IPS DF 4.7 (cell line): Measurements from ENCODE around the gene MAP3K4.

Experiments
- DNase-seq: peaks from one replicate; pipeline ENCODE4 v3.0.0-alpha.2; 2013; ENCODE audit warnings: low spot score; ENCODE audit errors: extremely low read depth

Gene MAP3K4

GRCh38 chr6:160999516-160999915 is 7.9 kb downstream of the MAP3K4 start:
- DNase-seq: no peak

DNA sequence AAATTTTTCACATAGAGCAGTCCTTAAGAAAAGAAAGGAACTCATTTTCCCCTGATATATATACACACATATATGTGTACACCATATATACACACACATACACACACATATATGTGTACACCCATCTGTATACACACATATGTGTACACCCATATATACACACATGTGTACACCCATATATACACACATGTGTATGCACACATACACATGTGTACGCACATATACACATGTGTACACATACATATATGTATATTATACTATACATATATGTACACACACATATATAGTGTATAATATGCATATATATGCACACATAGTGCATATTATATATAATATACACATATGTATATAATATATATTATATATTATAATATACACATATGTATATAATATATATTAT is 9.1 kb downstream of the MAP3K4 start:
- no peak for DNase-seq

GRCh38 chr6:161001421-161001820 is 9.9 kb downstream of the MAP3K4 start:
- no peak for DNase-seq

GRCh38 chr6:161003336-161003735 is 11.8 kb downstream of the MAP3K4 start:
- DNase-seq: no peak

DNA sequence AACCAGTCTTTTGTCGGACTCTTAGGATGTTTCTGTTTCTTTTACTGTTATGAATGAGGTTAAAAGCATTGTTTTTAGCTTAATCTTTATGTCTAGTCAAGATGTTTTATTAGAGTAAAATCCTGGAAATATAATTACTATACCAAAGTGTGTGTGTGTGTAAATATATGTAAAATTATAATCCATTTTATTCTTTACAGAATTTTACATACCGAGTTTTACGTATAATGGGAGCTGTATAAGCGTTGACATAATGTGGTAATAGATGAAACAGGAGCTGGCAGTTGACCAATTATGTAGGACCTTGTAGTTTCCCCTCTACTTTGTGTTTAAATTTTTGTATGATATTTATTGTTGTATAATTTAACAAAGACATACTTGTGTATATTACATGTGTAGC is 16.7 kb downstream of the MAP3K4 start:
- no peak for DNase-seq

DNA sequence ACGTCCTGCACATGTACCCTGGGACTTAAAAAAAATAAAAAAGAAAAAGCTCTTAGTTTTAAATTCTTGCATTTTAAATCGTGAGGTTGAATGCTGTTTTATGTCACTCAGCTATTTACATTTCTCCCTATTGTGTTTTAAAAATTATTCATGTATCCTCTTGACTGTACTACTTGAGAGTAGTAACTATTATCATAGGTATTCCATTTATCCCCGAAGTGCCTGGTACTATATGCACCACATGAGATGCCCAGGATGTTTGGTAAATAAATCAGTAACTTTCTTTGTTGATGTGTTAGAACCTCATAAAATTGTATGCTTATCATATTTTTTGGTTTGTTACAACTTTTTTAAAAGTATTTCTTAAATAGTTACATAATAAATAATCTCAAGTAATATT is 18.4 kb downstream of the MAP3K4 start:
- DNase-seq: no peak

GRCh38 chr6:161010418-161010817 is 18.8 kb downstream of the MAP3K4 start:
- no peak for DNase-seq

GRCh38 chr6:161011492-161012480 is 20.2 kb downstream of the MAP3K4 start:
- DNase-seq: peak; percentile 71

DNA sequence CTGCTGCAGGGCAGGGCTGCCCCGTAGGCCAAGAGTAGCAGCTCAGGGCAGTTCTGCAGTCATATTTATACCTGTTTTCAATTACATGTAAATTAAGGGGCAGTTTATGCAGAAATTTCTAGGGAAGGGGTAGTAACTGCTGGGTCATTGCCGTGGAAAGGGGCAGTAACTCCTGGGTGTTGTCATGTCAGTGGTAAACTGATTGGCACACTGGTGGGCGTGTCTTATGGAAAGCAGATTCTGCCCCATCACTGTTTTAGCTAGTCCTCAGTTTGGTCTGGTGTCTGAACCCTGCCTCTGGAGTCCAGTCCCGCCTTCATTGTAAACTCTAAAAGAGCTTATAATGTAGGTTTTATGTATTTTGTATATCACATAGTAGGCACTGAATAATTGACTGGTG is 22.1 kb downstream of the MAP3K4 start:
- no peak for DNase-seq

- DNase-seq: no peak
Measured at GRCh38 chr6:161017766-161018564, 26.4 kb downstream of the MAP3K4 start.

GRCh38 chr6:161019324-161019839 is 27.8 kb downstream of the MAP3K4 start:
- DNase-seq: no peak

DNA sequence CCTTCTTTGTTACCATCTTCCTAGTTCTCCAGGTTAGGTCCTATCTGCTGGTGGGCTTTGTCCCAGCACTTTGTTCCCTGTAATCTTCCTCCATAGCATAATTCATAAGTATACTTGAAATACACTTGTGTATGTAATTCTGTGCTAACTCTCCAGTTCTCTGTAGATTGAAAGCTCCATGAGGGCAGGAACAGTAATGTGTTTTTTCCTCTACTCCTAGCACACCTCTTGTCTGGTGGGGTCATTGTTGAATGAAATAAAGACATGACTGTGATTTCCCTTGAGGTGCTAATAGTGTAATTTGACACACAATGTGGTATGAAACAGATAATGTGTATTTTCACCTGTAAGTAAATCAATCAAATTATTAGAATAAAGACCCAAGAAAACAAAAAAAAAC is 30.0 kb downstream of the MAP3K4 start:
- DNase-seq: no peak

- DNase-seq: no peak
Measured at GRCh38 chr6:161021998-161022743, 30.6 kb downstream of the MAP3K4 start.

DNA sequence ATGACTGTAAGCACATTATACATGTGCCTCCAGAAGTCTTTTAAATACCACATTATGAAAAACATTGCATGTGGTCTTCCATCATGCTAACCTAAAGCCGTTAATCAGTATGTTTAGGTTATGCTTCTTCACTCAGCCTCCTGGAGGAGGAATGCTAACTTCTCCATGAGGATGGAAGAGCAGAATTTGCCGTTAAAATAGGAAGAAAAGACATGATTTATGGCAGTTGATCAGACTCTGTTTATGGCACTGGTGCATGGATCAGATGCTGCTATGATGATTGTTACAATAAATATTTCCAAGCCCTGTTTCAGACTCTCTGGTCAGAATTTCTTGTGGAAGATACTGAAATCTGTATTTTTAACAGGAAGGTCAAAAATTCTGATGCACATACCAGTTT is 31.7 kb downstream of the MAP3K4 start:
- DNase-seq: no peak

GRCh38 chr6:161024364-161024920 is 32.9 kb downstream of the MAP3K4 start:
- no peak for DNase-seq

DNA sequence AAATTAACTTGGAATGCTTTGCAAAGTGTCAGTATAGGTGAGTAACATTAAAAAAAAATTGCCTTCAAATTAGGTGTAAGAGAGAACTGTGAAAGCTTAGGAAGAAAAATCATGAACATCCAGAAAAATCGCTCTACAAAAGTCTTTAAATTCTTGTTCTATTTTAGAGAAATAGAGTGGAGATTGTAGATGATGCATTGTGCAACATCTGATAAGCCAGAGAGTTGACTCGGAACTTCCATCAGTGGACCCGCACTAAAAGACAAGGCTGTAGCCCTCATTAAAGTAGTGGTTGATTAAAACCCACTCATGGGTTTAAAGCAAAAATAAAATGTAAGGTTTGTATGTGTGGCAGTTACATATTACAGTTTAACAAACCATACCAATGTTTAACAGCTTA is 35.8 kb downstream of the MAP3K4 start:
- DNase-seq: no peak

DNA sequence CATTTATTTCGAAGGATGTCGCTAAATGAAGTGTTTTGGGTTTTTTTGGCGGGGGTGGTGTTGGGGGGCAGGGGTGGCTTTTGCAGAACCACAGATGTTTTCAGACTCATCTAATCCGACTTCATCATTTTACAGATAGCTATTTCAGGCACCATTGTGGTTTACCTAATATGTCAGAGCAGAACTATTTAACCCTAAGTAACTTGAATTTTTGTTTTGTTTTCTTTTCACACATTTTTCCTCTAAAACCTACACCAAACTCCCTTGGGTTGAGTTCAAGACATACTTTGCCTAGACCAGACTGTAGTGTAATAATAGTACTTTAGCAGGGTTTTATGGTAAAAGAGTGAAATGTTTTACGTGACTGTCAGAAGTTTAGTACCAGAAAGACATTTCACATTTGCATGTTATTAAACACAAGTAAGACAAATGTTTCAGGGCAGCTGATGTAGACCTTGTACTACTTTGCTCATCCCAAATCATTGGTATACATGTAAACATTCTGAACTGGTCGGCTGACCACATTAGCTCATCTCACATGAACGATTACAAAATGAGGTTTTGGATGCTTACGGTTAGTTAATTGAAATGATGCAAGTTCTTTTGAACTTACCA is 37.7 kb downstream of the MAP3K4 start:
- no peak for DNase-seq

DNA sequence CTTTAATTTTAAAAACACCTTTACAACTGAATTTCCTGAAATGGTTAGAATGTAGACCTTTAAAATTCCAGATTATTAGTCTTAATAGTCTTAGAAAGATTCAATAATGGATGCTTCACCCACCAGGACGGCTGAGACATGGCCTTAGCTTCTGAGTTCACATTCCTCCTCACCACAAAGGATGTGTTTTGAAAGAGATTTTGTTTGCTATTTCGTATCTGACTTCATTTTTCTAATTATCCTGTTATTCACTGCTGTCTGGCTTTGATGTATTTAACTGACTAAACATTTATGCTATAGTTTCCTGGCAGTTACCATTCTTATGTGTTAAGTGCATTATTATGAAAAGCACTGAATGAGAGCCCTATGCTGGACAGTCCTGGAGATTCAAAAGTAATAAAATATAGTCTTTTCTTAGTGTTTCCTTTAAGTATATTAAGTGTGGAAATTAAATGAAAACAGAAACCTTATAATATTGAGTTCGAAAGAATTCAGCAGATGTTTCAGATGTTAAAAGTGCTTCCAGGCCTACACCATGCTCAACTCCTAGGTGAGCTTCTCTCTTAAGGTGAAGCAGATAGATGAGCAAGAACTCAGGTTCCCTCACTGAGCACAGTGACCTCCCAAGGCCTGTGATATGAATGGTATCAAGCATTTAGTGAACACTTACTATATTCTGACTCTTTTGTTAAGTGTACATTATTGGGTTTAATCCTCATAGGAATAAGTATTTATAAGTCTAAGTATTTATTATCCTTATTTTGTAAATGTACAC is 40.3 kb downstream of the MAP3K4 start:
- no peak for DNase-seq

DNA sequence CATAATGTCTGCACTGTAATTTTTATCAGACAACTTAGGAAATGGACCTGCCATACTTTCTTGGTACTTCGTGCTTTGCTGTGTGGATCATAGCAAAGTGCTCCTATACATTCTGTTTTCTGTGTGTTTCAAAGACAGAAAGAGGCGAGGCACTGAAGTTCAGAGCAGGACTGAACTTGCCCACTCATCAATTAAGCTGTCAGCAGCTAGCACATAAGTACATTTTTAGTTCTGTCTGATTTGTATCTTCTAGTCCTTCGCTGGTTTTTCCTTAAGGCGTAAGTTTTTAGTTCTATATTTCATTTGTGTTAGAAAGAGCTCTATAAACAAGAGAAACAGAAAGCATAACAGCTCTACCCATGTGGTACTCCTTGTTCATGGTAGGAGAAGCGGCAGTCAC is 42.1 kb downstream of the MAP3K4 start:
- no peak for DNase-seq
